GM12891 (cell line): Measurements from ENCODE around the gene MUC20.
"Not testable (repeated sequence)": the region's sequence is repeated elsewhere in the genome, so short reads cannot be mapped to it uniquely, and the experiment has no call there.

ENCODE experiments used
- POLR2A ChIP-seq: IDR thresholded peaks from 2 replicates; pipeline ENCODE4 v1.6.1; 2011; ENCODE audit warnings: low read depth, low read length, control low read depth
- TAF1 ChIP-seq: IDR thresholded peaks from 2 replicates; pipeline ENCODE4 v1.6.1; 2011; ENCODE audit warnings: low read depth, low read length, control low read depth

- TF ChIP-seq POLR2A, TAF1: not testable (repeated sequence)
Observed at GRCh38 chr3:195724363-195724762, 3.6 kb downstream of the MUC20 start.
